WERI-Rb-1 (cell line): ENCODE measurements around the gene ZFYVE19.
A peak's percentile ranks its signal among the peaks of the same experiment; 100 is the strongest.

Experiments used
- DNase-seq: peaks from one replicate; pipeline ENCODE4 v3.0.0-alpha.2; 2020
- H3K27ac ChIP-seq: fragments of 250-450 bp; sonication (Bioruptor Pico); 2 replicates; pipeline ENCODE4 v1.5.1; 2020; ENCODE audit warnings: mild to moderate bottlenecking, moderate library complexity
- H3K27me3 ChIP-seq: fragments of 250-450 bp; sonication (Bioruptor Pico); 2 replicates; pipeline ENCODE4 v1.5.1; 2021; ENCODE audit warnings: mild to moderate bottlenecking, low read depth, moderate library complexity; ENCODE audit not compliant: insufficient read depth, severe bottlenecking
- H3K36me3 ChIP-seq: fragments of 250-450 bp; sonication (Bioruptor Pico); 2 replicates; pipeline ENCODE4 v1.5.1; 2020; ENCODE audit warnings: mild to moderate bottlenecking, moderate library complexity
- H3K4me3 ChIP-seq: 2 replicates; pipeline ENCODE4 v1.5.1; 2011; ENCODE audit warnings: low read depth, mild to moderate bottlenecking, control low read depth, low read length
- H3K9me3 ChIP-seq: fragments of 250-450 bp; sonication (Bioruptor Pico); 2 replicates; pipeline ENCODE4 v1.5.1; 2021; ENCODE audit warnings: mild to moderate bottlenecking, moderate library complexity; ENCODE audit not compliant: severe bottlenecking
- TF ChIP-seq, protein P1 (sequence below): IDR thresholded peaks from 2 replicates; pipeline ENCODE4 v1.5.1; 2011; ENCODE audit warnings: low read depth, mild to moderate bottlenecking, control low read depth, inconsistent platforms, low read length

ZFYVE19 gene

DNA sequence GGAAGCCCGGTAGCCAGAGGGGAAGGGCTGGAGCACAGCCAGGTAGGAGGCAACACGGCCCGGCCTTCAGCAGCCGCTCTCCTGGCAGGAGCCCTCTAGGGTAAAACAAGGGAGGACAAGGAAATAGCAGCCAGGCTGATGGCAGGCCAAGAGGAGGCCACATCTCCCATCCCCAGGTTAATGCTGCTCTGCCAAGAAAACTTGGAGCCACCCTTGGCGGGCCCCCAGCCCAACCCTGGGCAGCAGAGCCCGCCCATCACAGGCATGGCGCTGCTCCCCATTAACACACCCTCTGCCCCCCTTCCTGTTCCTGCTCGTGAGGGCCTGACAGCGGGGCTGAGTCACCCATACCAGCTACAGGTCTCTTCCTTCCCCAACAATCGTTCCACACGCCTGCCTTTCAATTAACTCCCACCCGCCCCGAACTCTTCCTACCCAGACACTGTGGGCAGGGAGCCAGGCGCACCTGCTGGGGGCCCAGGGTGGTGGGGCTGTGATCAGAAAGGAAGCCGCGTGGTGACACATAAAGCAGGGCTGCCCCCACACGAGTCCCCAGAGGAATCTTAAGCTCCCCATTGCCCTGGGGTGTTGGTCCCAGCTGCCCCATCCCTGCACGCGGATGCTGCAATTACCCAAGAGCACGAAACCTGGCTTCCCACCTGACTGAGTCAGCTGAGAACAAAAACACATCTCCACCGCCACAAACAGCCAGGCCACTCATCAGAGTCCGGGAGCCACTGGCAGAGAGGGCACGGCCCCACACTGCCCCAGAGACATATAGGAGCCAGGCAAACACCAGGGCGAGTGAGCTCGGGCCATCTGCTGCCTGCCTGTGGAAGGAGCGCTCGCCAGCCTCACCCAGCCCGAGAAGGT lies 37.4 kb upstream of the ZFYVE19 start, which contains the start of gene C15orf62:
Gene C15orf62 (plus strand): TSS at position 707 of the 873 bp plus-strand sequence. CDS start 516 bp downstream, outside the sequence.
- DNase-seq = no peak

GRCh38 chr15:40770147-40770721 lies 36.7 kb upstream of the ZFYVE19 start:
- peak; percentile 86 for DNase-seq
- TF ChIP-seq, protein P1, sequence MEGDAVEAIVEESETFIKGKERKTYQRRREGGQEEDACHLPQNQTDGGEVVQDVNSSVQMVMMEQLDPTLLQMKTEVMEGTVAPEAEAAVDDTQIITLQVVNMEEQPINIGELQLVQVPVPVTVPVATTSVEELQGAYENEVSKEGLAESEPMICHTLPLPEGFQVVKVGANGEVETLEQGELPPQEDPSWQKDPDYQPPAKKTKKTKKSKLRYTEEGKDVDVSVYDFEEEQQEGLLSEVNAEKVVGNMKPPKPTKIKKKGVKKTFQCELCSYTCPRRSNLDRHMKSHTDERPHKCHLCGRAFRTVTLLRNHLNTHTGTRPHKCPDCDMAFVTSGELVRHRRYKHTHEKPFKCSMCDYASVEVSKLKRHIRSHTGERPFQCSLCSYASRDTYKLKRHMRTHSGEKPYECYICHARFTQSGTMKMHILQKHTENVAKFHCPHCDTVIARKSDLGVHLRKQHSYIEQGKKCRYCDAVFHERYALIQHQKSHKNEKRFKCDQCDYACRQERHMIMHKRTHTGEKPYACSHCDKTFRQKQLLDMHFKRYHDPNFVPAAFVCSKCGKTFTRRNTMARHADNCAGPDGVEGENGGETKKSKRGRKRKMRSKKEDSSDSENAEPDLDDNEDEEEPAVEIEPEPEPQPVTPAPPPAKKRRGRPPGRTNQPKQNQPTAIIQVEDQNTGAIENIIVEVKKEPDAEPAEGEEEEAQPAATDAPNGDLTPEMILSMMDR = no peak
- Histone ChIP-seq H3K27me3 (no peaks in the 10 kb centered on the region), H3K9me3 (no peaks in the 10 kb centered on the region), H3K4me3 (no peak overlapping the region), H3K27ac (peak overlapping the region; percentile 86), H3K36me3 (peaks cover 26% of the 10 kb centered on the region)

More for the DNA sequence above, 37.4 kb upstream of the ZFYVE19 start, which contains the start of gene C15orf62:
- H3K36me3 ChIP-seq = peaks cover 25% of the 10 kb centered on the region
- no peak within 1 kb of the TSS for H3K4me3 ChIP-seq
- peak within 1 kb of the TSS; percentile 86 for H3K27ac ChIP-seq
- TF ChIP-seq, protein P1 = no peak
- no peaks in the 10 kb centered on the region for H3K27me3 ChIP-seq
- no peaks in the 10 kb centered on the region for H3K9me3 ChIP-seq

GRCh38 chr15:40771242-40771641 lies 35.6 kb upstream of the ZFYVE19 start:
- no peak overlapping the region for H3K4me3 ChIP-seq
- no peaks in the 10 kb centered on the region for H3K27me3 ChIP-seq
- TF ChIP-seq, protein P1 = no peak
- H3K9me3 ChIP-seq = no peaks in the 10 kb centered on the region
- no peak for DNase-seq
- peak overlapping the region; percentile 86 for H3K27ac ChIP-seq
- peaks cover 30% of the 10 kb centered on the region for H3K36me3 ChIP-seq

DNA sequence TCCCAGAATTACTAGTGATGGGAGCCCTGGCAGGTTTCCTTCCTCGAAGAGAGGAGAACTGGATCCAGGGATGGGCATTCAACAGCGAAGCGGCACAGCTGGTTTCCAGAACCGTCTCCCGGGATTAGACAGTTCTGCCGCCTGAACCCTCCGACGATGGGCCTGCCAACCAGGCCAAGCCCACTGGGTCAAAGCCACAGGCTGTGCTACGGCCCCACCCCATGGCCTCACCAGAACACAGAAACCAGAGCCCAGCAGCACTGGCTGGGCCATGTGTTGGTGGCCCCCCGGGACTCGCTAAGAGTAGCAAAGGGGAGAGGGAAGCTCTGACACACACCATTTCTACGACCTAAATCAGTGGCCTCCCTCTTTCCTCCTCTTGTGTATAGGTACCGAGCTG lies 34.9 kb upstream of the ZFYVE19 start:
- no peak for DNase-seq
- no peak overlapping the region for H3K4me3 ChIP-seq
- H3K9me3 ChIP-seq = no peaks in the 10 kb centered on the region
- TF ChIP-seq, protein P1 = no peak
- no peaks in the 10 kb centered on the region for H3K27me3 ChIP-seq
- H3K36me3 ChIP-seq = peaks cover 32% of the 10 kb centered on the region
- no peak overlapping the region for H3K27ac ChIP-seq

DNA sequence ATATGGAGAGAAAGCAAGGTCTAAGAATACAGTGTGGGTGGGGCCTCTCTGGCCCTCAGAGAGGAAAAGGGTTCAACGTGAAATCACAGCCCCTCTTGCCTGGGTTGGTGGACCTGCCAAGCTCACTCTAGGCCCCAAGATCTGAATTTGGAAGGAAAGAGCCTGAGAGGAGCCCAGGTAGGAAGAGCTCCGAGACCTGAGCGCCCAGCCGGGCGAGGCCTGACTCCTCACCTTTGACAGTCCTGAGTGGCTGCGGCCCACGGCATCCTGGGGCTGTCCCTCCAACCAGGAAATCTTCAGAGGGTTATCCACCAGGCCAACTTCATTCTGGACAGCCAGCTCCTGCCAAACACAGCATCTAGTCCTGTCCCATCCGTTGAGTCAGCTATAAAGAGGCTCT lies 33.4 kb upstream of the ZFYVE19 start:
- Histone ChIP-seq H3K27ac (no peak overlapping the region), H3K9me3 (no peaks in the 10 kb centered on the region), H3K27me3 (no peaks in the 10 kb centered on the region), H3K4me3 (no peak overlapping the region), H3K36me3 (peaks cover 29% of the 10 kb centered on the region)
- TF ChIP-seq, protein P1 = no peak
- no peak for DNase-seq
